CD4-positive, alpha-beta memory T cell (primary cell): ENCODE results near the gene CDKN1C. TPM values are rescaled to one million over a fixed set of nuclear protein-coding genes. Genes with fewer than 3 reads are reported as not detected.

Source experiments
- CTCF ChIA-PET: fragments of 350-600 bp; sonication (Branson Sonifier 250); formaldehyde crosslinking; loops from one replicate; lab custom pipeline; 2021; ENCODE audit warnings: inconsistent platforms; ENCODE audit not compliant: partially characterized antibody; lab: Charles Lee
- POLR2A ChIA-PET: fragments of 350-600 bp; sonication (Branson Sonifier 250); formaldehyde crosslinking; loops from one replicate; lab custom pipeline; 2021; ENCODE audit not compliant: partially characterized antibody; lab: Charles Lee
- DNase-seq, 5 donors: peaks; one replicate each; pipeline versions ENCODE4 v3.0.0 to v3.0.0-alpha.2; 2020 to 2022; ENCODE audit warnings: mixed read lengths in 1 of 5
- H3K27ac ChIP-seq: one replicate; pipeline ENCODE4 v1.7.0; 2013; ENCODE audit warnings: low read depth, low read length
- H3K27me3 ChIP-seq: 2 replicates; pipeline ENCODE4 v1.7.0; 2013; ENCODE audit warnings: mild to moderate bottlenecking, low read length, moderate library complexity; ENCODE audit not compliant: insufficient read depth
- H3K36me3 ChIP-seq: 2 replicates; pipeline ENCODE4 v1.7.0; 2013; ENCODE audit warnings: mild to moderate bottlenecking, low read length, moderate library complexity; ENCODE audit not compliant: insufficient read depth
- H3K4me1 ChIP-seq: 2 replicates; pipeline ENCODE4 v1.7.0; 2013; ENCODE audit warnings: mild to moderate bottlenecking, low read length, moderate library complexity; ENCODE audit not compliant: insufficient read depth
- H3K4me3 ChIP-seq, 2 donors: one replicate each; pipeline ENCODE4 v1.7.0; 2013; ENCODE audit warnings: low read length in 2 of 2, mild to moderate bottlenecking in 1 of 2
- H3K9me3 ChIP-seq, 2 donors: one replicate each; pipeline ENCODE4 v1.7.0; 2013; ENCODE audit warnings: low read length in 2 of 2, control low read depth in 1 of 2; ENCODE audit not compliant: control insufficient read depth in 1 of 2
- H3K27ac Mint-ChIP-seq, 7 donors: one replicate each; pipeline ENCODE4 v1.8.0; 2020 to 2021; ENCODE audit warnings: mixed read lengths in 7 of 7, mild to moderate bottlenecking in 6 of 7, inconsistent platforms in 3 of 7, moderate library complexity in 3 of 7
- H3K27me3 Mint-ChIP-seq, 2 donors: one replicate each; pipeline ENCODE4 v1.8.0; 2020 to 2021; ENCODE audit warnings: mixed read lengths in 2 of 2
- H3K36me3 Mint-ChIP-seq, 2 donors: one replicate each; pipeline ENCODE4 v1.8.0; 2020 to 2021; ENCODE audit warnings: mixed read lengths in 2 of 2, inconsistent platforms in 1 of 2, mild to moderate bottlenecking in 1 of 2
- H3K4me1 Mint-ChIP-seq, 4 donors: one replicate each; pipeline ENCODE4 v1.8.0; 2020 to 2021; ENCODE audit warnings: mixed read lengths in 4 of 4, mild to moderate bottlenecking in 1 of 4
- H3K4me3 Mint-ChIP-seq, 8 donors: one replicate each; pipeline ENCODE4 v1.8.0; 2020 to 2021; ENCODE audit warnings: mixed read lengths in 8 of 8, mild to moderate bottlenecking in 7 of 8, moderate library complexity in 6 of 8, inconsistent platforms in 3 of 8
- H3K9me3 Mint-ChIP-seq, 8 donors: one replicate each; pipeline ENCODE4 v1.8.0; 2020 to 2021; ENCODE audit warnings: mixed read lengths in 8 of 8, mild to moderate bottlenecking in 5 of 8, inconsistent platforms in 3 of 8, moderate library complexity in 1 of 8
- intact Hi-C: fragments of 100-400 bp; cut with micrococcal nuclease; formaldehyde crosslinking; loops from one replicate; pipeline ENCODE4 v1.15.1; 2023
- polyA plus RNA-seq, 2 donors: library from polyadenylated mRNA; unstranded; fragments of 300-500 nt; fragmentation: Illumina TruSeq; gene quantifications; one replicate each; pipeline ENCODE4 v1.2.3, GENCODE V29; 2021
- total RNA-seq, 2 experiments: library from RNA; stranded (reverse); gene quantifications; one replicate each; pipeline ENCODE4 v1.2.3, GENCODE V29; 2021

The CDKN1C gene
- total and polyA plus RNA-seq, 4 experiments from 2014 or later: 0.10 to 6.1 (median 2.8) TPM

- Histone ChIP-seq H3K27ac (no peak overlapping the region), H3K9me3 (no peaks in the 10 kb centered on the region), H3K36me3 (no peaks in the 10 kb centered on the region), H3K4me1 (peaks cover 33% of the 10 kb centered on the region), H3K4me3 (peak overlapping the region in 1 of 2 donors; percentile 60), H3K27me3 (no peaks in the 10 kb centered on the region)
- Mint-ChIP-seq H3K9me3 (peaks cover 0 to 4% (median 0%) of the 10 kb centered on the region in 8 donors), H3K27ac (peak overlapping the region; percentile 19 to 88 (median 66)), H3K27me3 (peaks cover 3 to 4% of the 10 kb centered on the region in 2 donors), H3K4me1 (peaks cover 10 to 34% (median 17%) of the 10 kb centered on the region in 4 donors), H3K36me3 (no peaks in the 10 kb centered on the region), H3K4me3 (peak overlapping the region; percentile 55 to 89 (median 80))
- DNase-seq: peak in 1 of 5 donors; percentile 16
- intact Hi-C loops: no loop called here
- ChIA-PET POLR2A (interaction anchor here (0.6 to 2.3 kb wide), 9 partner anchors 25 to 550 kb away, joined by 3 to 21 read pairs (median 6); a partner anchor contains a TSS), CTCF (interaction anchor here (2.3 to 3.1 kb wide), 3 partner anchors 40 to 396 kb away, joined by 9 to 30 read pairs (median 18); no protein-coding TSS in a partner anchor)
Measured at GRCh38 chr11:2927851-2928604, 42.5 kb upstream of the CDKN1C start.

GRCh38 chr11:2927121-2927800, 41.7 kb upstream of the CDKN1C start:
- Histone ChIP-seq H3K4me3 (no peak overlapping the region), H3K27me3 (no peaks in the 10 kb centered on the region), H3K4me1 (peaks cover 25% of the 10 kb centered on the region), H3K9me3 (no peaks in the 10 kb centered on the region), H3K27ac (no peak overlapping the region), H3K36me3 (no peaks in the 10 kb centered on the region)
- Mint-ChIP-seq H3K27me3 (peaks cover 3 to 4% of the 10 kb centered on the region in 2 donors), H3K9me3 (peaks cover 0 to 4% (median 0%) of the 10 kb centered on the region in 8 donors), H3K4me3 (peak overlapping the region; percentile 49 to 83 (median 78)), H3K36me3 (no peaks in the 10 kb centered on the region), H3K27ac (peak overlapping the region in 1 of 7 donors; percentile 37), H3K4me1 (peaks cover 10 to 29% (median 17%) of the 10 kb centered on the region in 4 donors)
- CTCF ChIA-PET: interaction anchor here (1.0 kb wide), 1 partner anchor 35 kb away, joined by 3 read pairs; no protein-coding TSS in a partner anchor
- no peak for DNase-seq
- POLR2A ChIA-PET: no interaction called here
- intact Hi-C loops: no loop called here

GRCh38 chr11:2926611-2927051, 41.1 kb upstream of the CDKN1C start:
- Mint-ChIP-seq H3K9me3 (peaks cover 0 to 4% (median 0%) of the 10 kb centered on the region in 8 donors), H3K27ac (no peak overlapping the region), H3K4me3 (no peak overlapping the region), H3K36me3 (no peaks in the 10 kb centered on the region), H3K4me1 (peaks cover 10 to 29% (median 17%) of the 10 kb centered on the region in 4 donors), H3K27me3 (peaks cover 3 to 4% of the 10 kb centered on the region in 2 donors)
- H3K4me1 ChIP-seq: peaks cover 25% of the 10 kb centered on the region
- ChIA-PET POLR2A (no interaction called here), CTCF (interaction anchor here (1.0 kb wide), 1 partner anchor 34 kb away, joined by 3 read pairs; no protein-coding TSS in a partner anchor)
- H3K4me3 ChIP-seq: no peak overlapping the region
- H3K27ac ChIP-seq: no peak overlapping the region
- intact Hi-C loops: no loop called here
- no peak for DNase-seq
- H3K36me3 ChIP-seq: no peaks in the 10 kb centered on the region
- H3K9me3 ChIP-seq: no peaks in the 10 kb centered on the region
- no peaks in the 10 kb centered on the region for H3K27me3 ChIP-seq

GRCh38 chr11:2924821-2925675, 39.5 kb upstream of the CDKN1C start:
- no peak for DNase-seq
- H3K27ac Mint-ChIP-seq: no peak overlapping the region
- Histone ChIP-seq H3K4me3 (no peak overlapping the region), H3K27ac (no peak overlapping the region), H3K27me3 (no peaks in the 10 kb centered on the region), H3K4me1 (peaks cover 19% of the 10 kb centered on the region), H3K9me3 (no peaks in the 10 kb centered on the region), H3K36me3 (no peaks in the 10 kb centered on the region)
- CTCF ChIA-PET: no interaction called here
- intact Hi-C loops: no loop called here
- H3K9me3 Mint-ChIP-seq: peaks cover 0 to 4% (median 0%) of the 10 kb centered on the region in 8 donors
- no peak overlapping the region for H3K4me3 Mint-ChIP-seq
- no peaks in the 10 kb centered on the region for H3K36me3 Mint-ChIP-seq
- POLR2A ChIA-PET: no interaction called here
- peaks cover 2 to 4% of the 10 kb centered on the region in 2 donors for H3K27me3 Mint-ChIP-seq
- peaks cover 8 to 22% (median 13%) of the 10 kb centered on the region in 4 donors for H3K4me1 Mint-ChIP-seq

- H3K4me1 ChIP-seq: peaks cover 13% of the 10 kb centered on the region
- Mint-ChIP-seq H3K27ac (no peak overlapping the region), H3K27me3 (peaks cover 2% of the 10 kb centered on the region in 2 donors), H3K9me3 (peaks cover 0 to 4% (median 0%) of the 10 kb centered on the region in 8 donors), H3K4me1 (peaks cover 6 to 19% (median 10%) of the 10 kb centered on the region in 4 donors), H3K36me3 (no peaks in the 10 kb centered on the region), H3K4me3 (no peak overlapping the region)
- intact Hi-C loops: no loop called here
- H3K36me3 ChIP-seq: no peaks in the 10 kb centered on the region
- no peak for DNase-seq
- H3K4me3 ChIP-seq: no peak overlapping the region
- H3K27ac ChIP-seq: no peak overlapping the region
- H3K9me3 ChIP-seq: no peaks in the 10 kb centered on the region
- no peaks in the 10 kb centered on the region for H3K27me3 ChIP-seq
- ChIA-PET POLR2A (no interaction called here), CTCF (no interaction called here)
Measured at GRCh38 chr11:2924381-2924780, 38.8 kb upstream of the CDKN1C start.

GRCh38 chr11:2923446-2924375, 38.1 kb upstream of the CDKN1C start:
- H3K27me3 Mint-ChIP-seq: peaks cover 0 to 2% of the 10 kb centered on the region in 2 donors
- Histone ChIP-seq H3K9me3 (no peaks in the 10 kb centered on the region), H3K4me3 (no peak overlapping the region), H3K27me3 (no peaks in the 10 kb centered on the region), H3K27ac (no peak overlapping the region), H3K36me3 (no peaks in the 10 kb centered on the region), H3K4me1 (peaks cover 11% of the 10 kb centered on the region)
- CTCF ChIA-PET: no interaction called here
- intact Hi-C loops: no loop called here
- H3K4me1 Mint-ChIP-seq: peaks cover 4 to 14% (median 9%) of the 10 kb centered on the region in 4 donors
- H3K27ac Mint-ChIP-seq: no peak overlapping the region
- POLR2A ChIA-PET: no interaction called here
- no peaks in the 10 kb centered on the region for H3K36me3 Mint-ChIP-seq
- no peak for DNase-seq
- H3K4me3 Mint-ChIP-seq: no peak overlapping the region
- no peaks in the 10 kb centered on the region for H3K9me3 Mint-ChIP-seq
